Upper lobe of right lung (tissue), 1 donor: ENCODE data around the gene TRPC6. TPM values are rescaled to one million over a fixed set of nuclear protein-coding genes. Genes with fewer than 3 reads are reported as not detected.

Experiments
- ATAC-seq: fragments of 200-7000 bp; cut with Tn5 transposase; one replicate; pipeline ENCODE4 v1.9.1; 2020; ENCODE audit warnings: mild to moderate bottlenecking, moderate library complexity
- DNase-seq: peaks from one replicate; pipeline ENCODE4 v3.0.0-alpha.2; 2020
- H3K27ac ChIP-seq: fragments of 200-600 bp; one replicate; pipeline ENCODE4 v1.8.0; 2022
- H3K27me3 ChIP-seq: fragments of 200-600 bp; one replicate; pipeline ENCODE4 v1.8.0; 2022; ENCODE audit warnings: mild to moderate bottlenecking
- H3K36me3 ChIP-seq: fragments of 200-600 bp; one replicate; pipeline ENCODE4 v1.8.0; 2022
- H3K4me1 ChIP-seq: fragments of 200-600 bp; one replicate; pipeline ENCODE4 v1.8.0; 2022
- H3K4me3 ChIP-seq: fragments of 200-600 bp; one replicate; pipeline ENCODE4 v1.8.0; 2022; ENCODE audit warnings: mild to moderate bottlenecking
- H3K9me3 ChIP-seq: fragments of 200-600 bp; one replicate; pipeline ENCODE4 v1.8.0; 2022
- intact Hi-C: fragments of 100-400 bp; cut with DNase I; formaldehyde crosslinking; loops from one replicate; pipeline ENCODE4 v1.11.0; 2022
- microRNA-seq: library from miRNA; unstranded; fragments of <30 nt; microRNA quantifications from one replicate; pipeline ENCODE4 v1.2.0, GENCODE V29; 2020; ENCODE audit warnings: borderline microRNAs expressed
- total RNA-seq: library from RNA; stranded (reverse); fragmentation: NEBNext Ultra II Directional; extraction: Animal tissue kit (Norgen Biotek cat#: 25700); gene quantifications from one replicate; pipeline ENCODE4 v1.2.1, GENCODE V29; 2021
- TF ChIP-seq, protein P1 (sequence below): fragments of 200-600 bp; IDR thresholded peaks from one replicate; pipeline ENCODE4 v1.8.0; 2022; ENCODE audit warnings: antibody characterized with exemption
- donor health status: DM: no; HTN: yes; CAD: no; lungs with severe emphysema.

Gene TRPC6
- total RNA-seq, 1 donor from 2014 or later, result 17.3 TPM

DNA sequence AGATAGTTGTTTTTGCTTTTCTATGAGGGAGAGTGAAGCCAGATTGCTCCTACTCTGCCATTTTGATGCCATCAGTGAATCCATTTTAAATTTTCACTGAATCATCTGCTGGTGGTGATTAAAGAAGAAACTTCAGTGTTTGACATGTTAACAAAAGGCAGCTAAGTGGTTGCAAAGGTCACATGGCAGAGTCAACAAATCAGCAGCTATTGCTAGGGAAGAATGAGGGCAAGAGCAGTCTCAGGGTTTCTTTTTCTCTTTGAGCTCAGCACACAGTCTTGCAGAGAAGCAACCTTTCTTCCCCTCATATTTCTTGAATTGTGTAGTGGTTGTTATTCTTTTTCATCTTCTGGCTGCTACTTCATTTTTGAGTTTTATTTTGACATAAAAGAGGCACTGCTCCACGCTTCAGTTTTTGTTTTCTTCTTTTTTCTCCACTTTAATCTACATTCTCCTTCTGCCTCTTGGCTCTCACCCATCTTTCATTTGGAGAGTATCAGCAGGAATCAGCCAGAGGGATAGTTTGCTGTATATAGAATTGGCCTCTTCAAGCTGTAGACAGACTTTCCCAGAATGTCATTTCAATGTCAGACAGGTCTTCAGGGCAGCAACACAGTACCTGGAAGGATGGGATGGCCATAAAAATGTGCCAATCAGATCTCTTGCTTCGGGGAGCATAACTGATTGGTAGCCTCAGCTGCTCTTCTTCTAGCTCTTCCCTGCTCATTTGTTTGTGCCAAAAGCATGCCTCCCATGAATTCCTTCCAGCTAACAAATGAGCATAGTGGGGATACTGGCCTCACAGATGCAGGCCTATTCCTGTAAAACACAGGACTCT, 153.9 kb downstream of the TRPC6 start:
- DNase-seq (no peak), ATAC-seq (peak; percentile 13)
- H3K4me1 ChIP-seq, result peaks cover 6% of the 10 kb centered on the region
- no peak overlapping the region for H3K4me3 ChIP-seq
- no peaks in the 10 kb centered on the region for H3K36me3 ChIP-seq
- no peaks in the 10 kb centered on the region for H3K27me3 ChIP-seq
- H3K27ac ChIP-seq, result no peak overlapping the region
- intact Hi-C loops, result no loop called here
- TF ChIP-seq, protein P1, sequence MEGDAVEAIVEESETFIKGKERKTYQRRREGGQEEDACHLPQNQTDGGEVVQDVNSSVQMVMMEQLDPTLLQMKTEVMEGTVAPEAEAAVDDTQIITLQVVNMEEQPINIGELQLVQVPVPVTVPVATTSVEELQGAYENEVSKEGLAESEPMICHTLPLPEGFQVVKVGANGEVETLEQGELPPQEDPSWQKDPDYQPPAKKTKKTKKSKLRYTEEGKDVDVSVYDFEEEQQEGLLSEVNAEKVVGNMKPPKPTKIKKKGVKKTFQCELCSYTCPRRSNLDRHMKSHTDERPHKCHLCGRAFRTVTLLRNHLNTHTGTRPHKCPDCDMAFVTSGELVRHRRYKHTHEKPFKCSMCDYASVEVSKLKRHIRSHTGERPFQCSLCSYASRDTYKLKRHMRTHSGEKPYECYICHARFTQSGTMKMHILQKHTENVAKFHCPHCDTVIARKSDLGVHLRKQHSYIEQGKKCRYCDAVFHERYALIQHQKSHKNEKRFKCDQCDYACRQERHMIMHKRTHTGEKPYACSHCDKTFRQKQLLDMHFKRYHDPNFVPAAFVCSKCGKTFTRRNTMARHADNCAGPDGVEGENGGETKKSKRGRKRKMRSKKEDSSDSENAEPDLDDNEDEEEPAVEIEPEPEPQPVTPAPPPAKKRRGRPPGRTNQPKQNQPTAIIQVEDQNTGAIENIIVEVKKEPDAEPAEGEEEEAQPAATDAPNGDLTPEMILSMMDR, result no peak
- no peaks in the 10 kb centered on the region for H3K9me3 ChIP-seq

DNA sequence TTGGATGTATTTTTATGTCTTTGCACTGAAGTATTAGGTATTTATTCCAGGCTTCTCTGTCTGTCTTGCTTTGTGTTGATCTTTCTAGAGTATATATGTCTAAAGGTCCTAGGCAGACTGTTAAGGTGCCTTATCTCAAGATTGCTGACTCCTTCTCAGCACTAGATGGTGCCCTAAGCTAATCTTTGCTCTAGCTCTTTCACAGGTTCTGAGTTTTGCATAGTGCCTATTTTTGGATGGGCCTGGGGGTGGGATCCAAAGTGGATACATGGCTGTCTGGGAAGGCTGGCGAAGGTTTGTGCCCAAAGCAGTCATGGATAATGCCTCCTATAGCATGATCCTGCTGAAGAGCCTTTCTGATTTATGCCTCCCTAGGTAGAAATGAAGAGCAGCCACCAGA, 154.9 kb downstream of the TRPC6 start:
- intact Hi-C loops, result no loop called here
- no peak overlapping the region for H3K4me3 ChIP-seq
- H3K36me3 ChIP-seq, result no peaks in the 10 kb centered on the region
- no peak overlapping the region for H3K27ac ChIP-seq
- DNase-seq (no peak), ATAC-seq (peak; percentile 61)
- H3K27me3 ChIP-seq, result no peaks in the 10 kb centered on the region
- H3K4me1 ChIP-seq, result no peaks in the 10 kb centered on the region
- TF ChIP-seq, protein P1, result peak; percentile 33
- H3K9me3 ChIP-seq, result no peaks in the 10 kb centered on the region

DNA sequence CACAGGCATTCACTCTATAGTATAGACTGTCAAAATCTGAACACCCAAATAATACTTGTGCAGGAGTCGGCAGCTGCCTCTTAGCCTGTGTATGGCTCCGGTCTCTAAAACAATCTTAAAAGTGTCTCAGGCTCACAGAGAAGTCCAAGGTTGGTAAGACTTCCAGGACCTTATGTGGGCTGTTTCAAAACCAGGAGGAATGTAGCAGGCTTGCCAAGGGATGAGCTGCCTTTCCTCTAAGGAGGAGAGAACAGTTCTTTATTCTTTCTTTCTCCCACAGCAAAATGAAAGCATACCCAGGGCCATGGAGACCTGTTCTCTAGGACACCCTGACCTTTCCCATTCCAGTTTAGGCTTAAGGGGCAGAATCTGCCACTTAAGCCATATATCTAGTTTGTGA, 176.5 kb downstream of the TRPC6 start:
- H3K4me1 ChIP-seq, result no peaks in the 10 kb centered on the region
- no peak overlapping the region for H3K4me3 ChIP-seq
- no peaks in the 10 kb centered on the region for H3K36me3 ChIP-seq
- ATAC-seq (no peak), DNase-seq (no peak)
- no peak overlapping the region for H3K27ac ChIP-seq
- TF ChIP-seq, protein P1, result no peak
- no peaks in the 10 kb centered on the region for H3K27me3 ChIP-seq
- intact Hi-C loops, result no loop called here
- H3K9me3 ChIP-seq, result no peaks in the 10 kb centered on the region

Small RNA genes lying within 50 kb of the gene (microRNA-seq; reads per million reads assigned to microRNA genes)
- gene MIR3920, result not detected
